Measurements from ENCODE around the gene LSS.

- TF ChIP-seq CTCF (IDR thresholded peaks at IDR 0.05), result no peak
- TF ChIP-seq POLR2A (IDR thresholded peaks at IDR 0.05), result no peak
- no peak for TF ChIP-seq POLR2AphosphoS5 (IDR thresholded peaks at IDR 0.05)
- TF ChIP-seq EP300 (IDR thresholded peaks at IDR 0.05), result no peak
These were observed 46.5 kb downstream of the LSS start for GRCh38 chr21:46181953-46182547.
